Measurements from ENCODE around the gene SMYD1.

DNA sequence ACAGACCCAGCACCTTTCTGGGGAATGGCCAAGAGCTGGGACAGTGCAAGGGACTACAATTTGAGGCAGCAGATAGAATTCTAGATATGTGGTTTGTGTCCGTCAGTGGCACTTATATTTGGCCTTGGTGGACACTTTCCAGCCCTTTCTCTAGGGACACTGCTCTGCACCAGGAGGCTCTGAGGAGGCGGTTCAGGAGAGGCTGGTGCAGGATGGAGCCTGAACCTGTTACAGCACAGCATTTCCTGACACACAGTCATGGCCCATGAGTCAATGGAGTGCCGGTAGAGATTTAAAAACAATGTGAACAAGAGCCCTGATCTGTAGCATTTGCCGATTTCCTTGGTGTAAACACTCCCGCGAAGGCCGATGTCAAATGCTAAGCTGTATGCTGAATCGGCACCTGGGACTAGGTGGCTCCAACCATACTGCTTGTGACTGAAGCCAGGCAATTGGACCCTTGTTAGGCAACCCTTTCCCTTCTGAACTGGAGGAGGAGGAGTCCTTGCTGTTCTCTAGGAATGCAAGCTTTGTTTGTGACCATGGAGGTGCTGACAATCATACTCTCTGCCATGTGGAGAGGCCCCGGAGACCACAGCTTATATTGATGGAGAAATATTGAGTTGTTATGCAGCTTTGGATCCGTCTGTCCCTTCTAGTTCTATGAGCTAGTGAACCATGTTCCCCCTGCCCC lies 48.3 kb downstream of the SMYD1 start:
- TF ChIP-seq CTCF (IDR thresholded peaks at IDR 0.05) (no peak), POLR2A (IDR thresholded peaks at IDR 0.05) (no peak)
